Lower leg skin (tissue), 3 donors: ENCODE measurements around the gene AMOTL2.

Experiments
- POLR2A ChIP-seq, 2 donors: fragments of 450-650 bp; IDR thresholded peaks; one replicate each; pipeline ENCODE4 v1.6.1; 2016 to 2017; ENCODE audit warnings: antibody characterized with exemption in 2 of 2, mild to moderate bottlenecking in 1 of 2, moderate library complexity in 1 of 2
- TF ChIP-seq, protein P1 (sequence below), 3 donors: fragments of 450-650 bp; IDR thresholded peaks; one replicate each; pipeline ENCODE4 v1.5.1; 2016; ENCODE audit warnings: antibody characterized with exemption in 3 of 3, mild to moderate bottlenecking in 3 of 3, moderate library complexity in 2 of 3

DNA sequence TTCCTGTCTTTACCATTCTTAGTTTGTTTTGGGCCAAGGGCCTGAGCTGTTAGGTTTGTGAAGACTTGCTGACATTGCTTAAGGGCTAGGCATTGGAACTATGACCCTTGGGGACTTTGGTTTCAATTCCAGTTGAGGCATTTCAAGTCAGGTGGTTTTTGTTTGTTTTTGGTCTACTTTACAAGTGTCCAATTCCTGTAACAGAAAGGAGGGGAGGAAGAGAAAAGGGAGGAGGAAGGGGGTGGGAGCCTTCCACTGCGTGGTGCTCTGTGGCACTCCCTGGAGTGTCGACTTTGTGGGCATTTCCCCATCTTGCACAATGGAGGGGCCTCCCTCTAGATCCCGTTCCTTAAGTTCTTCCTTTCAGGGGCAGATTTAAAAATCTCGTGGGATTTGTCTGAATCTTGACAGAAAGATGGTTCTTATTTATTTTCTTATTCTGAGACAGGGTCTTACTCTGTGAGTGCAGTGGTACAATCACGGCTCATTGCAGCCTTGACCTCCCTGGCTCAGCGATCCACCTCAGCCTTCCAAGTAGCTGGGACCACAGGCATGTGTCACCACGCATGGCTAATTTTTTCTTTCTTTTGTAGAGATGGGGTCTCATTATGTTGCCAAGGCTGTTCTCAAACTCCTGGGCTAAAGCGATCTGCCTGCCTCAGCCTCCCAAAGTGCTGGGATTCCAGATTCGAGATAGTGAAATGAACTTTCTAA is 64.1 kb downstream of the AMOTL2 start:
- TF ChIP-seq, protein P1, sequence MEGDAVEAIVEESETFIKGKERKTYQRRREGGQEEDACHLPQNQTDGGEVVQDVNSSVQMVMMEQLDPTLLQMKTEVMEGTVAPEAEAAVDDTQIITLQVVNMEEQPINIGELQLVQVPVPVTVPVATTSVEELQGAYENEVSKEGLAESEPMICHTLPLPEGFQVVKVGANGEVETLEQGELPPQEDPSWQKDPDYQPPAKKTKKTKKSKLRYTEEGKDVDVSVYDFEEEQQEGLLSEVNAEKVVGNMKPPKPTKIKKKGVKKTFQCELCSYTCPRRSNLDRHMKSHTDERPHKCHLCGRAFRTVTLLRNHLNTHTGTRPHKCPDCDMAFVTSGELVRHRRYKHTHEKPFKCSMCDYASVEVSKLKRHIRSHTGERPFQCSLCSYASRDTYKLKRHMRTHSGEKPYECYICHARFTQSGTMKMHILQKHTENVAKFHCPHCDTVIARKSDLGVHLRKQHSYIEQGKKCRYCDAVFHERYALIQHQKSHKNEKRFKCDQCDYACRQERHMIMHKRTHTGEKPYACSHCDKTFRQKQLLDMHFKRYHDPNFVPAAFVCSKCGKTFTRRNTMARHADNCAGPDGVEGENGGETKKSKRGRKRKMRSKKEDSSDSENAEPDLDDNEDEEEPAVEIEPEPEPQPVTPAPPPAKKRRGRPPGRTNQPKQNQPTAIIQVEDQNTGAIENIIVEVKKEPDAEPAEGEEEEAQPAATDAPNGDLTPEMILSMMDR (IDR thresholded peaks at IDR 0.05) = no peak
- no peak for TF ChIP-seq POLR2A (IDR thresholded peaks at IDR 0.05)
